ENCODE measurements around the gene CTBP1. TPM values are rescaled to one million over a fixed set of nuclear protein-coding genes. Genes with fewer than 3 reads are reported as not detected.
"Not testable (repeated sequence)": the region's sequence is repeated elsewhere in the genome, so short reads cannot be mapped to it uniquely, and the experiment has no call there.

CTBP1 gene
- total RNA-seq, 2 donors from 2014 or later, result 132 to 256 TPM

DNA sequence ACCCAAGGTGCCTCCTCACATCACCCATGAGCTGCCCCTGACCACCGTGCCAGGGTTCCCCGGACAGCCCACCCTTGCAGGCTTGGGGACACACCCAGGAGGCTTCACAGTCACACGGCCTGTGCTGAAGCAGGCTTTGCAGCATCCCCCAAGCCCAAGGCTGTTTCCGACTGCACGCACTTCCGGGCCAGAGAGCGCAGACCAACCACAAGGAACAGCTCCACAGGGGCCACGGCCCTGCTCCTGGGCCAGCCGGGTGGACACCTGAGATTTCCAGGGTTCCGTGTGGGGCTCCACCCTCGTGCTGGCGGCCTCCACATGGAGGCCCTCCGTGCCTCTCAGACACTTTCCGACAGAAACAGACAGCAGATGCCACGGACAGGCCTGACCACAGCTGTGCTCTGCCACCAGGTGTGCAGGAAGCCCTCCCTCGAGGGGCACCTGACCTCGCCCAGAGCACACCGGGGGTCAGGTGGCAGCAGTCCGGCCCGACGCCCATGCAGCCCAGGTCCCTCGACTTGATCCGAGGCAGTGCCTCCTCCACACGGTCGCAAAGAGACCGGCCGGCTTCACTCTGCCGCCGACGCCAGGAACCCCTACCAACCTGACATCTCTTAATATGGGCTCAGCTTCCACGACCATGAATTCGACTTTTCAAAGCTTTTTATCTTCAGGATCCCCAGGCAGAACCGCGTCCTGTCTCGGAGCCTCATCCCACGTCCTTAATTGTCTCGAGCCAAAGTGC lies 8.0 kb downstream of the CTBP1 start:
- no peak overlapping the region for H3K4me3 ChIP-seq
- H3K9me3 ChIP-seq, result no peaks in the 10 kb centered on the region
- ATAC-seq (ENCODE audit: insufficient number of reproducible peaks, low FRiP score, low read depth), result no peak
- peaks cover 35% of the 10 kb centered on the region for H3K36me3 ChIP-seq
- H3K27me3 ChIP-seq (replicated peaks; ENCODE audit: insufficient read depth), result no peaks in the 10 kb centered on the region
- H3K4me1 ChIP-seq (ENCODE audit: control insufficient read depth in 1 of 2, low read depth in 2 of 2), result peaks cover 14 to 44% of the 10 kb centered on the region in 2 donors
- no peak for DNase-seq (ENCODE audit: low spot score)
- H3K27ac ChIP-seq, result no peak overlapping the region
- no peak for TF ChIP-seq CTCF (IDR thresholded peaks at IDR 0.05)

DNA sequence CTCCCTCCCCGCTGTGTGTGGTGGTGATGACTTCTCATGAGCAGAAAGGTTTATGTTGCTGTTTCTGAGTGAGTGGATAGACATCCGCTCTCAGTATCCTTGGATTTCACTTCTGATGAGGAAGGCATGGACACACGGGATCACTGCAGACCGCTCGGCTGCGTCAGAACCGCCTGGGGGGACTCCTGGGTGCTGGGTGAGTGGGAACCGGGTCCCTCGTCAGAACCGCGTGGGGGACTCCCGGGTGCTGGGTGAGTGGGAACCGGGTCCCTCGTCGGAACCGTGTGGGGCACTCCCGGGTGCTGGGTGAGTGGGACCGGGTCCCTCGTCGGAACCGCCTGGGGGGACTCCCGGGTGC lies 9.0 kb downstream of the CTBP1 start:
- Histone ChIP-seq H3K4me1 (ENCODE audit: control insufficient read depth in 1 of 2, low read depth in 2 of 2) (peaks cover 7 to 35% of the 10 kb centered on the region in 2 donors), H3K9me3 (no peaks in the 10 kb centered on the region), H3K4me3 (no peak overlapping the region), H3K27ac (no peak overlapping the region), H3K27me3 (replicated peaks; ENCODE audit: insufficient read depth) (no peaks in the 10 kb centered on the region), H3K36me3 (peaks cover 45% of the 10 kb centered on the region)
- no peak for DNase-seq (ENCODE audit: low spot score)
- no peak for ATAC-seq (ENCODE audit: insufficient number of reproducible peaks, low FRiP score, low read depth)
- TF ChIP-seq CTCF (IDR thresholded peaks at IDR 0.05), result no peak

DNA sequence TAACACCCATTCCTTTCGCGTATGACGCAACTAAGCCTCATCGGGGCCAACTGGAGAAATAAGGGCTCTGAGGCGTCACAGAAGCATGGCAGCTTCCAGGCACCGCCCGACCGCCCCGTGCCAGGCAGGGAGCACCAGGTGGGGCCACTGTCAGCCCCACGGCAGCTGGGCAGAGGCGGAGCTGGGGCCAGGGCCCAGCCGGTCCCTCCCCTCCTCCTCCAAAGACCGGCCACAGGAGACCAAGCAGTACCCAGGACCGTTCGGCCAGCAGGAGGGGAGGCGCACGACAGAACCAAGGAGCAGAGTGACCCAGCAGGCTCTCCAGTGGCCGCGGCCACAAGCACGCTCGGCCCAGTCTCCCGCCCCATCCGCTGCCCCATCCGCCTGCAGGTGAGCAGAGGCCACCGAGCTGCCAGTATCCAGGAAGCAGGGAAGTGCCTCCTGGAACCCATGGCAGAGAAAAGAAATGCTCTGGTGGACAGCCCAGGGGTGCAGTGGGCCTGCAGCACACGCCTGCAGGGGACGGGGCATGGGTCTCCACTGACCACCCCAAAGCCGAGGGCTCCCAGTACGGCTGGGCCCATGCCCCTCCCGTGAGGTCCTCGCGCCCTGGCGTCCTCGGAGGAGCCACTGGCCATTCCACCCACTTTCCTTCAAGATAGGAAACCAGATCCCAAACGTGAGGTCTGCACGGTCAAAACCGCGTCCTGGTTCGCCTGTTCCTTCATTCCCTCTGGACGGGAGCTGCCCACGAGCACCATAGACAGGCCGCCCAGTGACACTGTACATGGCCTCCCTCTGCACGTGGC lies 9.6 kb downstream of the CTBP1 start:
- H3K36me3 ChIP-seq, result peaks cover 47% of the 10 kb centered on the region
- no peak for TF ChIP-seq CTCF (IDR thresholded peaks at IDR 0.05)
- H3K9me3 ChIP-seq, result no peaks in the 10 kb centered on the region
- no peak overlapping the region for H3K4me3 ChIP-seq
- ATAC-seq (ENCODE audit: insufficient number of reproducible peaks, low FRiP score, low read depth), result no peak
- no peak overlapping the region for H3K27ac ChIP-seq
- no peak for DNase-seq (ENCODE audit: low spot score)
- no peaks in the 10 kb centered on the region for H3K27me3 ChIP-seq (replicated peaks; ENCODE audit: insufficient read depth)
- H3K4me1 ChIP-seq (ENCODE audit: control insufficient read depth in 1 of 2, low read depth in 2 of 2), result peaks cover 7 to 29% of the 10 kb centered on the region in 2 donors

DNA sequence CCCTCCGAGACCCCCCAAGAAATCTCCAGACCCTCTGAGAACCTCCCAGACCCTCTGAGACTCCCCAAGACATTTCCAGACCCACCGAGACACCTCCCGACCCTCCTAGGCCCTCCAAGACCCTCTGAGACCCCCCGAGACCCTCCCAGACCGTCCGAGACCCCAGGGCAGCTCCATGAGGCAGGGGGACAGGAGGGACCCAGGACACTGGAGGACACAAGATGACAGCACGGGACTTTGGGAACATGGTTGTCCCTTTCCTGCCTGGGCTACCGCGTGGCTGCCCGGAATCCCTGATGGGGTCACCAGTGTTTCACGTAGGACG lies 10.3 kb downstream of the CTBP1 start:
- peaks cover 6 to 22% of the 10 kb centered on the region in 2 donors for H3K4me1 ChIP-seq (ENCODE audit: control insufficient read depth in 1 of 2, low read depth in 2 of 2)
- peaks cover 54% of the 10 kb centered on the region for H3K36me3 ChIP-seq
- H3K4me3 ChIP-seq, result no peak overlapping the region
- H3K27me3 ChIP-seq (replicated peaks; ENCODE audit: insufficient read depth), result no peaks in the 10 kb centered on the region
- no peak for TF ChIP-seq CTCF (IDR thresholded peaks at IDR 0.05)
- ATAC-seq (ENCODE audit: insufficient number of reproducible peaks, low FRiP score, low read depth) (no peak), DNase-seq (ENCODE audit: low spot score) (no peak)
- H3K27ac ChIP-seq, result no peak overlapping the region
- H3K9me3 ChIP-seq, result no peaks in the 10 kb centered on the region

DNA sequence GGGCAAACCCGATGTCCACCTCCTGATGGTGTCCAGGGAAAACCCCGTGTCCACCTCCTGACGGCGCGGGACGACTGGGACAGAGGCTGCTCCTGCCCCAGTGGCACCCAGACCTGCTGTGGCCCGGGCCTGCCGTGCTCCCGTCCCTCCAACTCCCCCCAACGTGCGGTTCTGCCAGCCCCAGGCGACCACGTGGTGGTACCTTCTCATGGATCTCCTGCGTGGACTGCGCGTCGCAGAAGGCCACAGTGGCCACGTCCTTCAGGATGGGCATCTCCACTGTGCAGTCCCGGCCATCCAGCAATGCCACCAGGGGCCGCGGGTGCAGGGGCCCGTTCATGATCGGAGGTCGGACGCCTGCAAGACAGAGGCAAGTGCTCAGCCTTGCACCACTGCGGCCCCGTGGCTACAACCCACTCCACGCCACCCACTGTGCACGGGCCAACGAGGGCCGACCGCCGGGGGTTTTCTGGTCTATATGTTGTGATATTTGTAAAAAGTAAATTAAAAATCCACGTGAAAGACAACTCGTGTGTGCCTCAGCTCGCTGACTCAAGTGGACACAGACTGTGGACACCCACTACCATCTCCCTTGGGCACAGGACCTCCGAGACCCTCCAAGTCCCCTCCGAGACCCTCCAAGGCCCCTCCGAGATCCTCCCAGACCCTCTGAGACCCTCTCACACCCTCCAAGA lies 10.8 kb downstream of the CTBP1 start:
- DNase-seq (ENCODE audit: low spot score), result no peak
- H3K27ac ChIP-seq, result no peak overlapping the region

GRCh38 chr4:1237261-1237660 lies 11.7 kb downstream of the CTBP1 start:
- not testable (repeated sequence) for DNase-seq (ENCODE audit: low spot score); H3K27me3 ChIP-seq (replicated peaks; ENCODE audit: insufficient read depth); H3K4me3 ChIP-seq; H3K27ac ChIP-seq; ATAC-seq (ENCODE audit: insufficient number of reproducible peaks, low FRiP score, low read depth); H3K9me3 ChIP-seq; H3K4me1 ChIP-seq (ENCODE audit: control insufficient read depth in 1 of 2, low read depth in 2 of 2)
- peaks cover 57% of the 10 kb centered on the region for H3K36me3 ChIP-seq

More for the DNA sequence above, 10.8 kb downstream of the CTBP1 start:
- no peaks in the 10 kb centered on the region for H3K9me3 ChIP-seq
- H3K36me3 ChIP-seq, result peaks cover 54% of the 10 kb centered on the region
- TF ChIP-seq CTCF (IDR thresholded peaks at IDR 0.05), result no peak
- no peak for ATAC-seq (ENCODE audit: insufficient number of reproducible peaks, low FRiP score, low read depth)
- peaks cover 2 to 17% of the 10 kb centered on the region in 2 donors for H3K4me1 ChIP-seq (ENCODE audit: control insufficient read depth in 1 of 2, low read depth in 2 of 2)
- no peak overlapping the region for H3K4me3 ChIP-seq
- H3K27me3 ChIP-seq (replicated peaks; ENCODE audit: insufficient read depth), result no peaks in the 10 kb centered on the region

DNA sequence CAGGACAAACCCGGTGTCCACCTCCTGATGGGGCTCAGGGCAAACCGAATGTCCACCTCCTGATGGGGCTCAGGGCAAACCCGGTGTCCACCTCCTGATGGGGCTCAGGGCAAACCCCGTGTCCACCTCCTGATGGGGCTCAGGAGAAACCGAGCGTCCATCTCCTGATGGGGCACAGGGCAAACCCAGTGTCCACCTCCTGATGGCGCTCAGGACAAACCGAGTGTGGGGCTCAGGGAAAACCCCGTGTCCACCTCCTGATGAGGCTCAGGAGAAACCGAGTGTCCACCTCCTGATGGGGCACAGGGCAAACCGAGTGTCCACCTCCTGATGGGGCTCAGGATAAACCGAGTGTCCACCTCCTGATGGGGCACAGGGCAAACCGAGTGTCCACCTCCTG lies 12.1 kb downstream of the CTBP1 start:
- not testable (repeated sequence) for DNase-seq (ENCODE audit: low spot score); ATAC-seq (ENCODE audit: insufficient number of reproducible peaks, low FRiP score, low read depth); H3K27me3 ChIP-seq (replicated peaks; ENCODE audit: insufficient read depth); H3K27ac ChIP-seq; H3K9me3 ChIP-seq; H3K4me1 ChIP-seq (ENCODE audit: control insufficient read depth in 1 of 2, low read depth in 2 of 2); H3K4me3 ChIP-seq
- H3K36me3 ChIP-seq, result peaks cover 57% of the 10 kb centered on the region
